AG10803 (cell line): ENCODE results near the gene TARS3.

Experiments
- DNase-seq: peaks from one replicate; pipeline ENCODE4 v3.0.0; 2010; ENCODE audit warnings: low read depth
- H3K4me3 ChIP-seq: 2 replicates; pipeline ENCODE4 v1.5.1; 2011; ENCODE audit warnings: mild to moderate bottlenecking, low read length, control low read depth
- TF ChIP-seq, protein P1 (sequence below): conservative IDR thresholded peaks from 2 replicates; pipeline ENCODE4 v1.5.1; 2011; ENCODE audit warnings: mild to moderate bottlenecking, low read length, control low read depth, inconsistent platforms

The TARS3 gene

DNA sequence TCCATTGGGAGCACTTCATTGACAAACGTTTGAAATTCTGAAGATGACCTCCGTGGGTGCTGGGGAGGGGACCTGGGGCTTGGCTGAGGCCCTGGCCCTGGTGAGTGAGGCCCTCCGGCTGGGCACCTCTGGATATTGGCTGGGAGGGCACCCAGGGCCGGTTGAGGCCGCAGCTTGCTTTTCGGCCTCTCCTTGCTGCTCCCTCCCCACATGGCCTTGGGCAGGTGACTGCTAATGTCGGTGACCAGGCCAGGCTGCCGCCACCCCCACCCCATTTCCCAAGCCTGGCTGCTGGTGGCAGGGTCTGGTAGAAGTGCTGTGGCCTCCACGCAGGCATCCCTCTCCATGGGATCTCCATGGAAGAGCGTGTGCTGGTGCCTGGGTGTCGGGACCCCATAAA lies 111.6 kb downstream of the TARS3 start:
- no peak overlapping the region for H3K4me3 ChIP-seq
- DNase-seq, result no peak
- TF ChIP-seq, protein P1, sequence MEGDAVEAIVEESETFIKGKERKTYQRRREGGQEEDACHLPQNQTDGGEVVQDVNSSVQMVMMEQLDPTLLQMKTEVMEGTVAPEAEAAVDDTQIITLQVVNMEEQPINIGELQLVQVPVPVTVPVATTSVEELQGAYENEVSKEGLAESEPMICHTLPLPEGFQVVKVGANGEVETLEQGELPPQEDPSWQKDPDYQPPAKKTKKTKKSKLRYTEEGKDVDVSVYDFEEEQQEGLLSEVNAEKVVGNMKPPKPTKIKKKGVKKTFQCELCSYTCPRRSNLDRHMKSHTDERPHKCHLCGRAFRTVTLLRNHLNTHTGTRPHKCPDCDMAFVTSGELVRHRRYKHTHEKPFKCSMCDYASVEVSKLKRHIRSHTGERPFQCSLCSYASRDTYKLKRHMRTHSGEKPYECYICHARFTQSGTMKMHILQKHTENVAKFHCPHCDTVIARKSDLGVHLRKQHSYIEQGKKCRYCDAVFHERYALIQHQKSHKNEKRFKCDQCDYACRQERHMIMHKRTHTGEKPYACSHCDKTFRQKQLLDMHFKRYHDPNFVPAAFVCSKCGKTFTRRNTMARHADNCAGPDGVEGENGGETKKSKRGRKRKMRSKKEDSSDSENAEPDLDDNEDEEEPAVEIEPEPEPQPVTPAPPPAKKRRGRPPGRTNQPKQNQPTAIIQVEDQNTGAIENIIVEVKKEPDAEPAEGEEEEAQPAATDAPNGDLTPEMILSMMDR, result no peak

- TF ChIP-seq, protein P1, result no peak
- no peak for DNase-seq
- H3K4me3 ChIP-seq, result no peak overlapping the region
These were observed 112.5 kb downstream of the TARS3 start for GRCh38 chr15:101611580-101612299.

DNA sequence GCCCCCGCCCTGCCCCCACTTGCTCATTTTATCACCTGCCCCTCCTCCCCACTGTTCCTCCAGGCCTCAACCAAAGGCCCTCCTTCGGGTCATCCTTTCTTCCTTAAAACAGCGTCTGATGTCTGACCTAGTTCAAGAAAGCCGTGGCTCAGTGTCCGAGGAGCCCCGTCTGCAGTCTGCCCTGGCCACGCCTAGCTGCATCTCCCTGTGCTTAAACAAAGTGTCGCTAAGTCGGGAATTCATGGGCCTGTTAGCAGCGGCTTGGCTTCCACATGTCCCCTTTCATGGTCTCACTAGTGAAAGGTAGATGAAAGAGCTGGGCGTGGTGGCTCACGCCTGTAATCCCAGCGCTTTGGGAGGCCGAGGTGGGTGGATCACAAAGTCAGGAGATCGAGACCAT lies 113.3 kb downstream of the TARS3 start:
- TF ChIP-seq, protein P1, result no peak
- H3K4me3 ChIP-seq, result no peak overlapping the region
- no peak for DNase-seq

- H3K4me3 ChIP-seq, result no peak overlapping the region
- no peak for DNase-seq
- TF ChIP-seq, protein P1, result no peak
These were observed 113.7 kb downstream of the TARS3 start for GRCh38 chr15:101610611-101611000.

DNA sequence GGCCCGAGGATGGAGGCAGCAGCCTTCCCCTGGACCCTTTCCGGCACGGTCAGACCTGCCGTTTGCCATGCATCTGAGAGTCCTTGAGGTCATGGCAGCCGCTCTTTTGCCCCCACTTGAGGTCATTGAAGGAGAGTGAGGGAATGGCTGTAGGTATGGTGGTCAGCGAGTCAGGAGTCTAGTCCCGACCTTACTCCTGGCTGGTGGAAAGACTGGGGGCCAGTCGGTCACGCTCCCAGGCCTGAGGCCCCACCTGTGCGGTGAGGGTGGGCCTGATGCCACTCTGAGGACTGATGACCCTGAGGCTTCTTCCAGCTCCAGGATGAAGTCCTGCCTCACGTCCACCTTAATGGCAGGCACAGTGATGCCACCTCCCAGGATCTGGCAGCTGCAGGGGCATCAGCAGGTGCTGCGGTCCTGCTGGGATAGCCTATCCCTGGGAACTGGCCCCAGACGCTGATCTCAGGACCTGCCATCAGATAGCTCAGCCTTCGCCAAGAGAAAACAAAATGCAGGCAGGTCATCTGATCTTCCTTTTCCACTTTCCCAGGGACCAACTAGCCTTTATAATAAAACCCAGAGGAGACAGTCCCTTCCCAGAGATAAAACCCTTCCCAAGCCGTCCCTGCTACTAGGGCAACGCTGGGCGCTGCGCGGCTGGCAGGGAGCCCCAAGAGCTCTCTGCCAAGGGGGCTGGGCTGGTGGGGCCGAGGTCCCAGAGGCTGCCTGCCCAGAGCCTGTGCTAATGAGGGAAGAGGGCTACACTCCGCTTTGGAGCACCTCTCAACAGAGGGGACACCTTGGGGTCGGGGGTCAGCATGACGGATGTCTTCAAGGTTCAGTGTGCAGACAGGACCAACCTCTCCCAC lies 114.3 kb downstream of the TARS3 start:
- no peak overlapping the region for H3K4me3 ChIP-seq
- TF ChIP-seq, protein P1, result no peak
- no peak for DNase-seq

- H3K4me3 ChIP-seq, result no peak overlapping the region
- TF ChIP-seq, protein P1, result no peak
- no peak for DNase-seq
These were observed 116.1 kb downstream of the TARS3 start for GRCh38 chr15:101608201-101608600.
